Mesenchymal stem cell (in vitro differentiated cells and primary cell): ENCODE measurements around the gene LIFR.

Experiments
- DNase-seq: peaks from one replicate; pipeline ENCODE4 v3.0.0-alpha.2; 2013
- H2AFZ ChIP-seq: one replicate; pipeline ENCODE4 v1.6.1; 2013; ENCODE audit warnings: low read depth, mild to moderate bottlenecking, control low read depth, inconsistent platforms, low read length, moderate library complexity
- H2AK5ac ChIP-seq: 2 replicates; pipeline ENCODE4 v1.6.1; 2013; ENCODE audit warnings: low read length, moderate library complexity, mild to moderate bottlenecking, inconsistent platforms; ENCODE audit not compliant: severe bottlenecking
- H2BK120ac ChIP-seq: one replicate; pipeline ENCODE4 v1.6.1; 2013; ENCODE audit warnings: low read depth, mild to moderate bottlenecking, inconsistent platforms, low read length, moderate library complexity
- H2BK12ac ChIP-seq, 2 experiments: one replicate each; pipeline ENCODE4 v1.6.1; 2013; ENCODE audit warnings: inconsistent platforms in 2 of 2, low read length in 2 of 2, mild to moderate bottlenecking in 2 of 2, moderate library complexity in 2 of 2, control low read depth in 1 of 2
- H2BK15ac ChIP-seq: one replicate; pipeline ENCODE4 v1.6.1; 2013; ENCODE audit warnings: mild to moderate bottlenecking, low read depth, inconsistent platforms; ENCODE audit not compliant: poor library complexity, severe bottlenecking
- H2BK5ac ChIP-seq: 2 replicates; pipeline ENCODE4 v1.6.1; 2013; ENCODE audit warnings: low read depth, mild to moderate bottlenecking, low read length, control low read depth, inconsistent platforms; ENCODE audit not compliant: poor library complexity, severe bottlenecking
- H3K14ac ChIP-seq, 2 experiments: one replicate each; pipeline ENCODE4 v1.6.1; 2013; ENCODE audit warnings: inconsistent platforms in 2 of 2, low read length in 2 of 2, control low read depth in 1 of 2, mild to moderate bottlenecking in 1 of 2, moderate library complexity in 1 of 2
- H3K18ac ChIP-seq, 2 experiments: one replicate each; pipeline ENCODE4 v1.6.1; 2013; ENCODE audit warnings: inconsistent platforms in 2 of 2, low read length in 2 of 2, control low read depth in 1 of 2, low read depth in 1 of 2, mild to moderate bottlenecking in 1 of 2
- H3K23ac ChIP-seq, 2 experiments: one replicate each; pipeline ENCODE4 v1.6.1; 2013; ENCODE audit warnings: inconsistent platforms in 2 of 2, low read length in 2 of 2, mild to moderate bottlenecking in 2 of 2, moderate library complexity in 2 of 2, control low read depth in 1 of 2
- H3K27ac ChIP-seq: 2 replicates; pipeline ENCODE4 v1.5.1; 2013; ENCODE audit warnings: mild to moderate bottlenecking, moderate library complexity, low read length, control low read depth, inconsistent platforms; ENCODE audit not compliant: poor library complexity, severe bottlenecking
- H3K27me3 ChIP-seq, 2 experiments: 2 replicates each; pipeline versions ENCODE4 v1.6.1 to v1.7.0; 2013; ENCODE audit warnings: low read length in 2 of 2, mild to moderate bottlenecking in 2 of 2, moderate library complexity in 2 of 2, control low read depth in 1 of 2, inconsistent platforms in 1 of 2; ENCODE audit not compliant: control insufficient read depth in 1 of 2, insufficient read depth in 1 of 2
- H3K36me3 ChIP-seq, 2 experiments: 2 replicates each; pipeline versions ENCODE4 v1.6.1 to v1.7.0; 2013; ENCODE audit warnings: low read length in 2 of 2, control low read depth in 1 of 2, inconsistent platforms in 1 of 2, low read depth in 1 of 2, mild to moderate bottlenecking in 1 of 2; ENCODE audit not compliant: insufficient read depth in 2 of 2, control insufficient read depth in 1 of 2
- H3K4ac ChIP-seq, 2 experiments: one replicate each; pipeline ENCODE4 v1.6.1; 2013; ENCODE audit warnings: inconsistent platforms in 2 of 2, low read length in 2 of 2, mild to moderate bottlenecking in 2 of 2, moderate library complexity in 2 of 2, control low read depth in 1 of 2, low read depth in 1 of 2
- H3K4me1 ChIP-seq: 2 replicates; pipeline ENCODE4 v1.6.1; 2013; ENCODE audit warnings: low read depth, low read length, control low read depth; ENCODE audit not compliant: control insufficient read depth, insufficient read depth
- H3K4me2 ChIP-seq: 2 replicates; pipeline ENCODE4 v1.6.1; 2013; ENCODE audit warnings: low read length, mild to moderate bottlenecking, inconsistent platforms; ENCODE audit not compliant: poor library complexity, severe bottlenecking
- H3K4me3 ChIP-seq, 2 experiments: 2 replicates each; pipeline versions ENCODE4 v1.5.1 to v1.7.0; 2013; ENCODE audit warnings: low read length in 2 of 2, mild to moderate bottlenecking in 2 of 2, control low read depth in 1 of 2, low read depth in 1 of 2; ENCODE audit not compliant: insufficient read depth in 1 of 2
- H3K79me1 ChIP-seq: replicated peaks from 2 replicates; pipeline ENCODE4 v1.6.1; 2013; ENCODE audit warnings: mild to moderate bottlenecking, control low read depth, low read length, inconsistent platforms; ENCODE audit not compliant: poor library complexity, severe bottlenecking
- H3K9ac ChIP-seq: 2 replicates; pipeline ENCODE4 v1.7.0; 2013; ENCODE audit warnings: mild to moderate bottlenecking, low read length, moderate library complexity
- H3K9me3 ChIP-seq: 2 replicates; pipeline ENCODE4 v1.7.0; 2013; ENCODE audit warnings: mild to moderate bottlenecking, low read length; ENCODE audit not compliant: control insufficient read depth
- H4K8ac ChIP-seq: one replicate; pipeline ENCODE4 v1.6.1; 2013; ENCODE audit warnings: inconsistent platforms, mild to moderate bottlenecking, low read length, moderate library complexity
- H4K91ac ChIP-seq: one replicate; pipeline ENCODE4 v1.6.1; 2013; ENCODE audit warnings: mild to moderate bottlenecking, low read length, inconsistent platforms
- WGBS: methylation state at CpG from one replicate; pipeline ENCODE4 v1.1.7; 2013; ENCODE audit warnings: mixed read lengths; 5-methylcytosine and 5-hydroxymethylcytosine counted together

LIFR gene

DNA sequence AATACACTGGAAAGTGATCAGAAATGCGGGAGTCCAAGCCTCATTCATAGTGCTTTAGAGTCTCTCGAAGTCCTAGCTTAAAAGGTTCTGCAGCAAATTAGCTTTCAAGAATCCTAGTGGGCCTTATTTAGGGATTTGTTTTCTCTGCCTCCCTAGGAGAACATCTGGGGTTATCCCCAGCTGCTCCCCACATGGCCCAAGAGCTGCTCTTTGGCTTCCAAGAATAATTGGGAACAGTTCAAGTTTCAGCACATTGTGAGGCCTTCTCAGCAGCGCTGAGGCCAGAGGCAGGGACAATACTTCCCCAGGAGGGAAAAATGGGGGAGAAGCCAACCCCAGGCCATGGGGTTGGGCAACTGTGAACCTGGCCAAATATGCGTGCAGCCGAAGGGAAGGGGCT lies 108.7 kb downstream of the LIFR start:
- DNase-seq, result no peak
- Histone ChIP-seq H2AK5ac (no peak overlapping the region), H3K4me2 (no peak overlapping the region), H2BK120ac (no peak overlapping the region), H3K4me1 (peaks cover 2% of the 10 kb centered on the region), H3K79me1 (no peaks in the 10 kb centered on the region), H3K27ac (no peak overlapping the region), H2BK12ac (no peak overlapping the region), H3K36me3 (peaks cover 0 to 12% of the 10 kb centered on the region in 2 experiments), H4K91ac (no peak overlapping the region), H3K23ac (no peak overlapping the region), H2AFZ (no peak overlapping the region), H3K14ac (no peak overlapping the region), H3K4ac (no peak overlapping the region), H3K9ac (no peak overlapping the region), H3K18ac (no peak overlapping the region), H2BK5ac (no peak overlapping the region), H3K4me3 (no peak overlapping the region), H3K27me3 (no peaks in the 10 kb centered on the region), H3K9me3 (no peaks in the 10 kb centered on the region), H2BK15ac (no peak overlapping the region), H4K8ac (no peak overlapping the region)
- WGBS, result 82% methylated on average over 5 of the region's 5 CpGs

DNA sequence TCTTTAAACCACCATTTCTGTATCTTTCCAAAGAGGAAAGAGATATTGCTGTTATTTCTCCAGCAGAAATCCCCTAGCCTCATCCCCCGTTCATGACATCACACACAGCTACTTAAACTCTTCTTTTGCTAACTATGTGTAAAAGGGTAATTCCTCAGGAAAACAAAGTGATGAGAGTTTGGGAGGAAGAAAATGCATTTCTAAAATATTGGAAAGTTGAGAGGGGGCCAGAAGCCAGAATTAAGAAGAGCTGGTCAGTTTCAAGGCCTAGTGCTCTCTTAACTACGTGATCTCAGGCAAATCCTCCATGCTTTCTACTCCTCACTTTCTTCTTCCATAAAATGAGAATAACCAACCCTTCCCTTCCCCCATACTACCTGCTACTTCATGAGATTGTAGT lies 109.4 kb downstream of the LIFR start:
- Histone ChIP-seq H3K14ac (no peak overlapping the region), H3K23ac (no peak overlapping the region), H2AK5ac (no peak overlapping the region), H2BK12ac (no peak overlapping the region), H2BK15ac (no peak overlapping the region), H2BK120ac (no peak overlapping the region), H3K27ac (no peak overlapping the region), H2BK5ac (no peak overlapping the region), H4K8ac (no peak overlapping the region), H3K36me3 (peaks cover 0 to 6% of the 10 kb centered on the region in 2 experiments), H3K9ac (peak overlapping the region; percentile 85), H3K18ac (no peak overlapping the region), H3K4me3 (peak overlapping the region in 1 of 2 experiments; percentile 80), H3K9me3 (no peaks in the 10 kb centered on the region), H3K4me2 (no peak overlapping the region), H3K4ac (no peak overlapping the region), H2AFZ (no peak overlapping the region), H3K79me1 (no peaks in the 10 kb centered on the region), H3K27me3 (no peaks in the 10 kb centered on the region), H3K4me1 (peaks cover 2% of the 10 kb centered on the region), H4K91ac (no peak overlapping the region)
- DNase-seq, result no peak
- 100% methylated on average over 1 of the region's 2 CpGs for WGBS

DNA sequence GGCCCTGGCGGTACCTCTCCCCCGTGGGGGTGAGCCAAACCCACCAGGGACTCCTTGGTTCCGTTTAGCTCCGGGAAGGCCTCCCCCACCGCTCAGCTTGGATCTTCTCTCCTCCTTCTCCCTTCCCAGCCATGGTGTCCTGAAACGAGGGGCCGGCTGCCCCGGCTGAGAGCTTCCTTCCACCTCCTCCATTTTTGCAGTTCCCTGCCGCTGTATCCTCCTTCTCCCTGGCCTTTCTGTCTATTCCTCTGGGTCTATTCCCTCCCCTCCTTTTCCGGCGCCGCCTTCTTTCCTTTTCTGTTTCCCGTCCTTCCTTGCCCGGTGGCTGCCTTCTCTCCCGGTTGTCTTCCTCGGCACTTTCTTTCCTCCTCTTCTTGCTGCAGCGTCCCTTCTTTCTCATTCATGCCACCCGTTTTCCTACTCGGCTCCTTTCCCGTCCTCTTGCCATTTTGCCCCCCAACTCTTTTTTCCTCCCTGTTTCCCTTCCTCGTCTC lies 110.4 kb downstream of the LIFR start:
- Histone ChIP-seq H3K79me1 (no peaks in the 10 kb centered on the region), H3K14ac (no peak overlapping the region), H3K23ac (no peak overlapping the region), H3K18ac (no peak overlapping the region), H2BK120ac (no peak overlapping the region), H3K9me3 (no peaks in the 10 kb centered on the region), H3K27me3 (peaks cover 0 to under 1% of the 10 kb centered on the region in 2 experiments), H4K8ac (peak overlapping the region; percentile 30), H3K4me2 (no peak overlapping the region), H3K27ac (no peak overlapping the region), H3K4me1 (peaks cover 2% of the 10 kb centered on the region), H4K91ac (peak overlapping the region; percentile 78), H2AFZ (no peak overlapping the region), H3K4ac (peak overlapping the region in 1 of 2 experiments; percentile 13), H2BK5ac (no peak overlapping the region), H3K9ac (peak overlapping the region; percentile 85), H3K4me3 (peak overlapping the region in 1 of 2 experiments; percentile 80), H2AK5ac (no peak overlapping the region), H2BK15ac (peak overlapping the region; percentile 67), H3K36me3 (peaks cover 0 to 6% of the 10 kb centered on the region in 2 experiments), H2BK12ac (peak overlapping the region in 1 of 2 experiments; percentile 37)
- DNase-seq, result no peak
- 95% methylated on average over 21 of the region's 21 CpGs for WGBS

DNA sequence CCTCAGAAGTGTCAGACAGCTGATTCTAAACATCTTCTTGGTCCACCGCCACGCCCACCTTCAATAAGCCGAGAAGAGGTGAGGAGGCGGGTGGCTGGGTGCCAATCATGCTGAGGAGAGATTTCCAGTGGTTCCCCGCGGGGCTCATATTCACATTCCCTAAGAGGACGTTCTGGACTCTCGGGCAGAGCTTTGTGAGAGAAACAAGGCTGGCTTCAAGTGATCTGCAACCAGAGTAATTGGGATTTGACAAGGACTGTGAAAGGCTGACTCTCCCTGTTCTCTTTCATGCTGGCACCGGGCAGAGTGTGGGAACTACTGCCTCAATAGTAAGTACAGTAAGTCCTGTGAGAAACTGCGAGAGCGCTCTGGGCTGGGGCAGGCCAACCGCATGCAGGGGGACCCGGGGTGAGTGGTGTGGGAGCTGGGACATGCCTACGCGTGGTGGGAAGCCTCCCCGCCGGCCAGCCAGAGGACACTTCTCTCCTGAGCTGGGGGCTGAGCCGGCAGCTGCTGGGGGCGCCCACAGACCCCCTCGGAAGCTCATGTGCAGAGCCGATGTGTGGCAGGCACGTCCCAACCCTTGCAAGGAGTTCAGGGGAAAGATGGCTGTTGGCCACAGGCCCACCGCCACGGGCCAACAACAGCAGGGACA lies 110.9 kb downstream of the LIFR start:
- peak overlapping the region in 1 of 2 experiments; percentile 37 for H2BK12ac ChIP-seq
- no peak overlapping the region for H2AFZ ChIP-seq
- peak overlapping the region; percentile 54 for H2BK5ac ChIP-seq
- H3K4me2 ChIP-seq, result no peak overlapping the region
- no peak overlapping the region for H3K27ac ChIP-seq
- peaks cover 0 to 4% of the 10 kb centered on the region in 2 experiments for H3K27me3 ChIP-seq
- no peaks in the 10 kb centered on the region for H3K9me3 ChIP-seq
- H2AK5ac ChIP-seq, result no peak overlapping the region
- H3K4ac ChIP-seq, result peak overlapping the region in 1 of 2 experiments; percentile 13
- H3K9ac ChIP-seq, result peak overlapping the region; percentile 85
- WGBS, result 90% methylated on average over 24 of the region's 24 CpGs
- H3K4me3 ChIP-seq, result peak overlapping the region in 1 of 2 experiments; percentile 80
- peak overlapping the region; percentile 78 for H4K91ac ChIP-seq
- no peak overlapping the region for H3K14ac ChIP-seq
- DNase-seq, result no peak
- H3K23ac ChIP-seq, result no peak overlapping the region
- peak overlapping the region; percentile 30 for H4K8ac ChIP-seq
- peak overlapping the region in 1 of 2 experiments; percentile 22 for H3K18ac ChIP-seq
- peaks cover 5% of the 10 kb centered on the region for H3K4me1 ChIP-seq
- no peak overlapping the region for H2BK120ac ChIP-seq
- no peaks in the 10 kb centered on the region for H3K79me1 ChIP-seq
- H3K36me3 ChIP-seq, result peaks cover 0 to 6% of the 10 kb centered on the region in 2 experiments
- H2BK15ac ChIP-seq, result peak overlapping the region; percentile 67
